Articular chondrocyte of knee joint (primary cell): ENCODE results near the gene FKRP. TPM values are rescaled to one million over a fixed set of nuclear protein-coding genes. Genes with fewer than 3 reads are reported as not detected.

Source experiments
- small RNA-seq: library from RNA; depleted of rRNA; stranded (forward); fragments of <200 nt; gene quantifications from one replicate; pipeline ENCODE3, GENCODE V24; 2012
- total RNA-seq: library from RNA; depleted of rRNA; stranded (reverse); fragments of >200 nt; gene quantifications from 2 replicates; pipeline ENCODE4 v1.2.3, GENCODE V29; 2012

FKRP gene, protein sequence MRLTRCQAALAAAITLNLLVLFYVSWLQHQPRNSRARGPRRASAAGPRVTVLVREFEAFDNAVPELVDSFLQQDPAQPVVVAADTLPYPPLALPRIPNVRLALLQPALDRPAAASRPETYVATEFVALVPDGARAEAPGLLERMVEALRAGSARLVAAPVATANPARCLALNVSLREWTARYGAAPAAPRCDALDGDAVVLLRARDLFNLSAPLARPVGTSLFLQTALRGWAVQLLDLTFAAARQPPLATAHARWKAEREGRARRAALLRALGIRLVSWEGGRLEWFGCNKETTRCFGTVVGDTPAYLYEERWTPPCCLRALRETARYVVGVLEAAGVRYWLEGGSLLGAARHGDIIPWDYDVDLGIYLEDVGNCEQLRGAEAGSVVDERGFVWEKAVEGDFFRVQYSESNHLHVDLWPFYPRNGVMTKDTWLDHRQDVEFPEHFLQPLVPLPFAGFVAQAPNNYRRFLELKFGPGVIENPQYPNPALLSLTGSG
- total RNA-seq, result 11.2 and 18.5 TPM in 2 replicates

DNA sequence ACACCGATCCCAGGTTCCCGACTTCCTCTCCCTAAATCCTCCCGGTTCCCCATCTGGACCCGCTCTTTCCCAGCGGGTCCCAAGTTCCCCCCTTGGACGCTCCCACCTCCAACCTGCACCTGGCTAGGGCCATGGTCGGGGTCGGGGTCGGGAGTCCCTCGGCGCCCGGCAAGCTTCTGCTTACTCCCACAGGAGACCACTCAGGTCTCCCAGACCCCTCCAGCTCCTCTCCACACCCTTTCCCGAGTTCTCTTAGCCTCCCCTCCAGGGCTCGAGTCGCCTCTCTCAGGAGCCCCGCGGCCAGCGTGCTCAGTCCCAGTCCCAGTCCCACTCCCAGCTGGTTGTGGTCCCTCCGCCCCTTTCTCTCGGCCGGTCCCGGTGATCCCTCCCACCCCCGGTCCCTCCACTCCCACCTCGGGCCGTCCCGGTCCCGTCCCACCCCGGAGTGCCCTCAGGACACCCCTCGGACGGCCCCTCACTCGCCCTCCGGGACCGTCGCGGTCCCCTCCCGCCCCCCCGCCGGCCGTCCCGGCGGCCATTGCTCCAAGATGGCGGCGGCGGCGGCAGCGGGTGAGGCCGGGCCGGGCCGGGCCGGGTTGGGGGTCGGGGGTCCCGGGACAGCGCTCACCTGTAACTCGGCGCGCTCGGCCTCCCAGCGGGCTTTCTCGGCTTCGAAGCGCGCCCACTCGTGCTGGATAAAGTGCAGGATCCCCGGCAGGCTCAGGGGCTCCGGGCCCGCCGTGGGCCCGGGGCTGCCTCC, at the start of gene FKRP:
Gene FKRP (plus strand): TSS at position 537 of the 760 bp plus-strand sequence. CDS start 9,394 bp downstream, outside the sequence.

DNA sequence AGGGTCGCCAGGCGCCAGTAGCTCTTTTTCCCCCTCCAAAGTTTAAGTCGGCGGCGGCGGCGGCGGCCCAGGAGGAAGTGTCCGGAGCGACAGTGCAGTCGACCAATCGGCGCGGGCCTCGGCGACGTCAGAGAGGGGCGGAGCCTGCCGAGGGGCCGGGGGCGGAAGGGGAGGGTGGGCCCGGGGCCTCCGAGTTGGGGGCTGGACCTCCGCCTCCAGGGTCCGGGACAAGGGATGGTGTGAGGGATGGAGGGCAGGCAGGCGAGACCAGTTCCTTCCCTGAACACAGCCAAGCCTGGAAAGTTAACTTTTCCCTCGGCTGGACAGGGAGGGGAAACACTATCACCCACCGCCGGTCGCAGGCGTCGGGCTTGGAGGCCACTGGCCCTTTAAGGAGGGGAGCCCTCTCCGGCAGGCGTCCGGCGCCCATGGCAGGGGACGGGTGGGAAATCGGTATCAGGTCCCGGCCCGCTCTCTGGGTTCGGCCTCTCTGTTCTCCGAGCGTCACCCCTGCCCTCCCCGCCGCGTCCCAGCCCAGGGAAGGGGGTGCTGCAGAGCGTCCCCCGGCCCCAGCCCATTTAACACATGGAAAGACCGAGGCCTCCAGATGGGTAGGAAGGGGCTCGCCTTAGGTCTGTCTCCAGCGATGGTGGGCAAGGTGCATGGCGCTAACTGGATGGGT, 28.7 kb upstream of the FKRP start, which contains the start of gene PRKD2:
Gene PRKD2 (minus strand): TSS at position 81 of the 682 bp plus-strand sequence. CDS start 744 bp downstream, outside the sequence.

GRCh38 chr19:46746281-46747057, 612 bp downstream of the FKRP start, which contains the start of gene STRN4:
Gene STRN4 (minus strand): TSS chr19:46746450. CDS start chr19:46746430, 20 bp downstream.

GRCh38 chr19:46788262-46788967, 42.6 kb downstream of the FKRP start, which contains the start of gene SLC1A5:
Gene SLC1A5 (minus strand): TSS chr19:46788594. CDS start chr19:46787965, 629 bp downstream.

Small RNAs within 50 kb of the gene (small RNA-seq; reads per million reads assigned to genes)
- gene MIR320E, result 0.31 reads per million
- not detected for gene RF00019

Other genes starting within 250 kb of the FKRP start
- 227 and 258 TPM in 2 replicates for gene CALM3, start 144.7 kb upstream of the FKRP start, total RNA-seq
- 3.0 and 4.4 TPM in 2 replicates for gene PTGIR, start 121.0 kb upstream of the FKRP start, total RNA-seq
- gene GNG8, start 109.9 kb upstream of the FKRP start, total RNA-seq, result not detected in 2 replicates
- 2.6 and 2.7 TPM in 2 replicates for gene DACT3, start 84.9 kb upstream of the FKRP start, total RNA-seq
- gene PRKD2, start 28.9 kb upstream of the FKRP start, total RNA-seq, result 10.2 and 11.1 TPM in 2 replicates
- gene STRN4, start 393 bp downstream of the FKRP start, total RNA-seq, result 35.6 and 37.1 TPM in 2 replicates
- 109 and 186 TPM in 2 replicates for gene SLC1A5, start 42.5 kb downstream of the FKRP start, total RNA-seq
- gene AP2S1, start 104.8 kb downstream of the FKRP start, total RNA-seq, result 147 and 155 TPM in 2 replicates
- 73.7 and 74.9 TPM in 2 replicates for gene ARHGAP35, start 114.9 kb downstream of the FKRP start, total RNA-seq